GM12892 (cell line): Measurements from ENCODE around the gene PRDM16.

ENCODE experiments used
- DNase-seq: peaks from one replicate; pipeline ENCODE4 v3.0.0; 2011; ENCODE audit not compliant: insufficient read length
- FAIRE-seq: peaks from 2 replicates; lab custom pipeline; 2011; peaks lifted over from hg19 to GRCh38; lab: Jason Lieb, UNC
- POLR2A ChIP-seq: IDR thresholded peaks from 2 replicates; pipeline ENCODE4 v1.6.1; 2011; ENCODE audit warnings: low read depth, low read length, control low read depth
- POLR2AphosphoS5 ChIP-seq: IDR thresholded peaks from 2 replicates; pipeline ENCODE4 v1.6.1; 2011; ENCODE audit warnings: low read depth, low read length, control low read depth
- TAF1 ChIP-seq: IDR thresholded peaks from 2 replicates; pipeline ENCODE4 v1.6.1; 2011; ENCODE audit warnings: low read depth, mild to moderate bottlenecking, control low read depth, low read length, borderline replicate concordance

The PRDM16 gene

GRCh38 chr1:3241236-3241550, 172.2 kb downstream of the PRDM16 start:
- FAIRE-seq (no peak), DNase-seq (no peak)
- TF ChIP-seq TAF1 (no peak), POLR2A (no peak), POLR2AphosphoS5 (no peak)

GRCh38 chr1:3241673-3242407, 172.8 kb downstream of the PRDM16 start:
- FAIRE-seq: no peak
- TF ChIP-seq TAF1 (no peak), POLR2AphosphoS5 (no peak), POLR2A (no peak)
- DNase-seq: no peak

GRCh38 chr1:3242408-3243260, 173.6 kb downstream of the PRDM16 start:
- TF ChIP-seq POLR2AphosphoS5 (no peak), TAF1 (no peak), POLR2A (no peak)
- no peak for FAIRE-seq
- DNase-seq: no peak

- no peak for FAIRE-seq
These were observed 174.3 kb downstream of the PRDM16 start for GRCh38 chr1:3243304-3243703.

GRCh38 chr1:3244025-3244926, 175.3 kb downstream of the PRDM16 start:
- DNase-seq (no peak), FAIRE-seq (no peak)
- TF ChIP-seq POLR2AphosphoS5 (no peak), POLR2A (no peak), TAF1 (no peak)

More at GRCh38 chr1:3243304-3243703, 174.3 kb downstream of the PRDM16 start:
- DNase-seq: no peak
- TF ChIP-seq TAF1: no peak
- TF ChIP-seq POLR2AphosphoS5: no peak
- TF ChIP-seq POLR2A: no peak

- no peak for TF ChIP-seq POLR2AphosphoS5
- no peak for TF ChIP-seq POLR2A
- no peak for TF ChIP-seq TAF1
- DNase-seq (no peak), FAIRE-seq (no peak)
These were observed 175.9 kb downstream of the PRDM16 start for GRCh38 chr1:3244927-3245315.

- FAIRE-seq: no peak
- DNase-seq: no peak
- TF ChIP-seq TAF1: no peak
- no peak for TF ChIP-seq POLR2AphosphoS5
- no peak for TF ChIP-seq POLR2A
These were observed 176.3 kb downstream of the PRDM16 start for GRCh38 chr1:3245344-3245743.

- TF ChIP-seq TAF1 (no peak), POLR2AphosphoS5 (no peak), POLR2A (no peak)
- no peak for DNase-seq
- FAIRE-seq: no peak
These were observed 176.8 kb downstream of the PRDM16 start for GRCh38 chr1:3245768-3246167.

- no peak for FAIRE-seq
- DNase-seq: no peak
- no peak for TF ChIP-seq POLR2A
- no peak for TF ChIP-seq TAF1
- no peak for TF ChIP-seq POLR2AphosphoS5
These were observed 177.2 kb downstream of the PRDM16 start for GRCh38 chr1:3246251-3246650.

- no peak for FAIRE-seq
- no peak for DNase-seq
- TF ChIP-seq TAF1: no peak
- TF ChIP-seq POLR2AphosphoS5: no peak
- no peak for TF ChIP-seq POLR2A
These were observed 178.6 kb downstream of the PRDM16 start for GRCh38 chr1:3247521-3248121.
